Hepatocyte (in vitro differentiated cells): ENCODE data around the gene PPP2R1B.

ENCODE experiments used
- CTCF ChIP-seq: fragments of 200-600 bp; sonication (generic); IDR thresholded peaks from 2 replicates; pipeline ENCODE4 v1.5.1; 2016; ENCODE audit warnings: antibody characterized with exemption, mild to moderate bottlenecking; ENCODE audit not compliant: poor library complexity
- EZH2 ChIP-seq: fragments of 200-600 bp; sonication (generic); IDR thresholded peaks from 2 replicates; pipeline ENCODE4 v1.6.1; 2016; ENCODE audit warnings: antibody characterized with exemption, mild to moderate bottlenecking, borderline replicate concordance

- no peak for TF ChIP-seq CTCF
- TF ChIP-seq EZH2, result no peak
Measured at GRCh38 chr11:111743700-111744099, 22.5 kb downstream of the PPP2R1B start.
